GM19438 (cell line): ENCODE results near the gene ACIN1.

Experiments used
- ATAC-seq: cut with Tn5 transposase; IDR thresholded peaks from one replicate; pipeline ENCODE4 v1.9.1; 2021; ENCODE audit warnings: low read depth; ENCODE audit not compliant: unreplicated experiment

ACIN1 gene

DNA sequence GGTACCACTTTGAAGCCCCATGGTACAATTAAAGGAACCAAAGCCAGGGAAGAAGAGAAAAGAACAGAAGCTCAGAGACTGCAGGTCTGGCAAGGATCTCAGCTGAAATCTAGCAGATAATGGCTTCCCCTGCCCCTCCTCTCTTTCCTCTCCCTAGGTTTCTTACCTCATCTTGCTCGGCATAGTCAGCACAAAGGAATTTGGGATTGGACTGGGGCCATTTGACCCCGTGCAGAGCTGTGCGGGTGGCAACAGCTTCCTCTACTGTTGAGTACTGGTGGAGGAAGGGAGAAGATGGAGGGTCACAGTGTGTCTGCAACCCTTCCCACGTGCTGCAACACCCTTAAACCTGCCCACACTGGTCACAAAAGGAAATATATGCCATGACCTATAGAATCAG is 32.9 kb downstream of the ACIN1 start:
- no peak for ATAC-seq

- no peak for ATAC-seq
These were observed 34.2 kb downstream of the ACIN1 start for GRCh38 chr14:23060536-23061260.

GRCh38 chr14:23058654-23059504 is 36.1 kb downstream of the ACIN1 start:
- no peak for ATAC-seq

GRCh38 chr14:23057757-23058653 is 36.9 kb downstream of the ACIN1 start:
- ATAC-seq: peak; percentile 62

DNA sequence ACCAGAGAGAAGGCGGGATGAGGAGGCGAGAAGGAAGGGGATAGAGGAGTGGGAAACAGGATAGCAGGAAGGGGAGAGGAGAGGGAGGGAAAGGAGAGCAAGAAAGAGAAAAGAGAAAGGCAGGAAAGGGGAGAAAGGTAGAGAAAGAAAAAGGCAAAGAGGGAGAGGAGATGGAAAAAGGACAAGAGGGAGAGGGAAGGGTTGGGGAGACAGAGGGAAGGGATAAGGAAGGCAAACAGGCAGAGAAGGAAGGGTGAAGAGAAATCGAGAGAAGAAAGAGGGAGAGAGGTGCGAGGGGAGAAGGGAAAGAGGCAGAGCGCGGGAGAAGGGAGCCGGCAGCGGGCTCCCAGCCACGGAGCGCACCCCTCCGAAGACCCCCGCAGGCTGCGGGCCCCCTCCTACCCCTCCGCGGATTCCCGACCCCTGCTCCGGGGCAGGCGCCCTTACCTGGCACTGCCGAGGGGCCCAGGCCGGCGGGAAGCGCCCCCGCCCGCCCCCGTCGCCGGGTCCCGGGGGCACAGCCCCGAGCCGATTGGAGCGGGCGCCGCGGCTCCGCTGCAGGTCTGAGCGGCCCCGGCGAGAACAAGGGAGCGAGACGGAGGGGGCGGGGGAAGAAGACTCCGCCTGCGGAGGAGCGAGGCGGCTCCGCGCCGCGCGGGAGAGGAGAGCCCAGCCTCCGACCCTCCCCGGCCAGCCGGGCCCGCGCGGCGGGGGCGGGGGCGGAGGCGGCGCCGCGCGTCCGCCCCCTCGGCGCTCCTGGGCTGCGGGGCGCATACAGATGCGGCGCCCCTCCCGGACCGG is 37.8 kb downstream of the ACIN1 start, which contains the start of gene CDH24:
Gene CDH24 (minus strand): TSS at position 565 of the 801 bp plus-strand sequence. CDS start 1,787 bp downstream, outside the sequence.
- peak; percentile 54 for ATAC-seq

DNA sequence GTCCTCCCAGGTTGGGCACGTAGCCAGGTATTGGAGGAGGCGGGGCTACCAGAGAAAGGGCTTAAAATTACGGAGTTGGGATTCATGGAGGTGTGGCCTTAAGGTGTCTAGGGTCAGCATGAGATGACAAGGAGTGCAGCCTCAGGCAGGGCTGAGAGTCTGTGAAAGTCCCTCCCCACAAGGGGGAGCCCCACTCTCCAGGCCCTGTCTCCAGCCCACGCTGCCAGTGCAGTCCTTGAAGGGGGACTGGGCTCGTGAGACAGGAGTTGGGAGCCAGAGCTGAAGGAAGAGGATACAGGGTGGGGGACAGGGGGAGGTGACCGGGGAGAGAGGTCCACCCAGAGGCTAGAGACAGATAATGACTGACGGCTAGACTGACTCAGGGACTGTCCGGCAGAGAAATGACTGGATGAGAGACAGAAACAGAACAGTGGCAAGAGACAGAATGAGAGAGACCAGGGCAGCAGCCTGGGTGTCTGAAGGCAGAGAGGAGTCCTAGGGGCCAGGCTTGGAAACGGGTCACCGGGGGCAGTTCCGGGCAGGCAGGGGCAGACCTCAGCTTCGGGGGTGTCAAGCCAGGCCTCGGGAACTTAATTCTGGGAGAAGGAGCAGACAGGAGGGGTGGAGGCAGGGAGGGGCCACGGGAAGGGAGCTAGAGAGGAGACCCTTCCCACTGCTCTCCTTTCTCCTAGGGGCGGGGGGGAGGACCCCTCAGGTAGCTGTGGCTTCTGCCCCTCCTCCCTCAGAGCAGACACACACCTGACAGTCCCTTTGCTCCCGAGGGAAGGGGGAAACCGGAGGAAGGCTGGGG is 38.6 kb downstream of the ACIN1 start:
- ATAC-seq: peak; percentile 50

DNA sequence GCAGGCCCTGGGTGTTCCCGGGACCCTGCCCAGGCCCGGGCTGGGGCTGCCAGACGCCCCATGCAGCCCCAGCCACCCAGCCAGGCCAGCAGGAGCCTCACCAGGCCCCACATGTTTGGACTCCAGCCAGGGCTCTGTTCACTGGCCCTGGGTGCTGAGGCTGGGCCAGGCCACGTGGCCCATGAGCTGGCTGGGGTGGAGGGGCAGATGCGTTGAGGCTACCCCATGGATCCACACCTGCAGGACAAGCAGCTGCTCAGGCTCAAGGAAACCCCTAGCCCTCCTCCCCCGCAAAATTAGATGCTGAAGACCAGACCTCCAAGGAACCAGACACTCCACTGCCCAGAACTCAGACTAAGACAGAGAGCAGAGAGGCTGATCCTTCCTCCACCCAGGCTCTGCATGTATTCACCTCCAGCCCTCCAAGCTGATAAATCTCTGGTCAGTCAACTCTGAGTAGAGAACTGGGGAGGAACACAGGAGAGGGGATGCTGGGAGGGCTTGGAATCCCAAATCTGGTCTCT is 39.3 kb downstream of the ACIN1 start:
- no peak for ATAC-seq

- ATAC-seq: no peak
These were observed 39.8 kb downstream of the ACIN1 start for GRCh38 chr14:23055147-23055550.

GRCh38 chr14:23054000-23054811 is 40.7 kb downstream of the ACIN1 start:
- ATAC-seq: no peak

DNA sequence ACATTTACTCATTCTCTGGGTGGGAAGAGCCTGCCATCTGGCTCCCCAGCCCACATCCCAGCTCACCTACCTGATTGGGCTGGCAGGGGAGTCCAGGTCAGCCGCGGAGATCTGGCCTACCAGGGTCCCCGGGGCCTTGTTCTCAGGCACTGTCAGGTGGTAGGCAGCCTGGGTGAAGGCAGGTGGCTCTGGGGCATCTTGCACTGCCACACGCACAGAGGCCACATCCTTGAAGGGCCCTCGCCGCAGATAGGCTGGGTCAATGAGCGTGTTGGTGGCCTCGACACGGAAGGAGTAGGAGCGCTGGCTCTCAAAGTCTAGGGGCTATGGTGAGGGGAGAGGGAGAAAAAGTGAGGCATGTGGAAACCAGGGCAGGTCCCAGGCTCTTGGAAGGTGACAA is 41.5 kb downstream of the ACIN1 start:
- ATAC-seq: no peak

DNA sequence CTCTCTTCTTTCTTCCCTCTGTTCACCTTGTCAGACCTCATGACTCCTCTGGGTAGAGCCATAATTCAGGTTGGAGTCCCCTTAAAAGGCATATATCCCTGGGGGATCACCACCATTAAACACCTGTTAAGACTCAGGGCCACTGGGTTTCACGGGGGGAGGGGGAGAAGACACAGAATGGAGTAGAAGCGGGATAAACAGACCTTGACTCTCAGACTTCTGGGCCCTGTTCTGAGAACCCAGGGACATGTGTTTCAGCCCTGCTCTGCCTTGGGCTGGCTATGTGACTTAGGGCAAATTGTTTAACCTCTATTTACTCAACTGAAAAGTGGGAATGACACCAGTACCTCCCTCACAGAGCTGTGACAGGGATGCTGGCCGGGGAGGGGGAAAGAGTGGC is 42.3 kb downstream of the ACIN1 start:
- no peak for ATAC-seq

DNA sequence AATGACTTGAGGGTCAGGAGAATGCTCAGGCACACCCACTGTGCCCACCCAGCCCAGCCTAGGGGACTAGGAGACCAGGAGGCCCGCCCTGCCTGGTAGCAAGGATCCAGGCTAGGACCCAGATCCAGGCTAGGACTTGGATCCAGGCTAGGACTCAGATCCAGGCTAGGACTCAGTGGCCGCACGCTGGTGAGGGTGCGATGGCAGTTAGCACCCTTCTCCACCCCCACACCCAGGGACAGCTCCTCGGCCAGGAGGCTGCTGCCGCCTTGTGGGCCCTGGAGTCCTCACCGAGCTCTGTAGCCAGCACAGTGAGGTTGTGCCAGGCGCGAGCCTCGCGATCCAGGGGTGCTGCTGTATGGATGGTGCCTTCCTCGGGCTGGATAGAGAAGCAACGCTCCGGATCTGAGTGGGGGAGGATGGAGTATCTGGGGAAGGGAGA is 42.7 kb downstream of the ACIN1 start:
- no peak for ATAC-seq

DNA sequence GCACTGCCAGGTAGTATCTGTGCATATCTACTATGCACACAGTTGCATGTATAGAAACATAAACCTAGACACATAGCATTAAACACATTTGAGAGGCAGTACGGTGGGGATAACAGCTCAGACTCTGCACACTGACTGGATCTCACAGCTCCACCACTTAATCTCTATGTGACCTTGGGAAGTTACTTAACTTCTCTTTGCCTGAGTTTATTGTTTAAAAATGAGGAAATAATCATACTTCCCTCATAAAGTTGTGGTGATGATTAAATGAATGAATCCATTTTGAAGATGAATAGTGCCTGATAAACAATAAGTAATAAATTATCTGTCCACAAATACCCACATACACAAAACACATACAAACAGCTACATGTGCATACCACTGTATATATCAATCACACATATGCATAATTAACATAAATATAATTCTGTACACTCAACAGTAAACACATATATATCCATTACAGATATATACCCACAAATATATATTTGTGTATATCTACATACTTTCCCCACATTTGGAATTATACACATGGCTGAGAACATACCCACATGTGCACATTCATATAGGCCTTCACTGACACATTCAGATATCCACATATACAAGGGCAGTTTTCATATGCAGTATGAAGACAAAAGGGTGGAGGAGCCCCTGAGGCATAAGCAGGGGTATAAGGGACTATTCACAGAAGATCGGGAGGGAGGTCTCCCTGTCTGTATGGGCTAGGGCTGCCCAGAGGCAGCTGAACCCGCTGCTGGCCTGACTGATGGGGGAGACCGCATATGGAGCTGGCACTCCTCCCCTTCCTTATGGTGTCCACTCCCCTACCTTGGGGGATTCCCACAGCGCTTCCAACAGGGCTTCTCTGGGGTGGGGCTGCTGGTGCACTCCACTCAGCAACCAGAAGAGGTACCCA is 43.5 kb downstream of the ACIN1 start:
- ATAC-seq: no peak

- no peak for ATAC-seq
These were observed 45.9 kb downstream of the ACIN1 start for GRCh38 chr14:23049011-23049410.

- ATAC-seq: no peak
These were observed 46.9 kb downstream of the ACIN1 start for GRCh38 chr14:23047751-23048693.
